ENCODE data around the gene C21orf91.

DNA sequence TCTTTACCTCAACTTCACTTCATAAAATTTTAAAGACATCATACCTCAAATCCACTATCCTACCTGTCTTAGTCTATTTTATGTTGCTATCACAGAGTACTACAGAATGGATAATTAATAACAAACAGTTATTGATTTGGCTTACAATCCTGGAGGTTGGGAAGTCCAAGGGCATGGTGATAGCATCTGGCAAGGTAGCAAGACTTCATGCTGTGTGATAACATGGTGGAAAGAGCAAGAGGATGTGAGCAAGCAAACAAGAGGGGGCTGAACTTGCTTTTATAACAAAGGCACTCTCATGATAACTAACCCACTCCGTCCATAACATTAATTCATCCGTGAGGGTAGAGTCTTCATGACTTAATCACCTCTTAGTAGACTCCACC lies 33.8 kb downstream of the C21orf91 start:
- TF ChIP-seq, protein P1, sequence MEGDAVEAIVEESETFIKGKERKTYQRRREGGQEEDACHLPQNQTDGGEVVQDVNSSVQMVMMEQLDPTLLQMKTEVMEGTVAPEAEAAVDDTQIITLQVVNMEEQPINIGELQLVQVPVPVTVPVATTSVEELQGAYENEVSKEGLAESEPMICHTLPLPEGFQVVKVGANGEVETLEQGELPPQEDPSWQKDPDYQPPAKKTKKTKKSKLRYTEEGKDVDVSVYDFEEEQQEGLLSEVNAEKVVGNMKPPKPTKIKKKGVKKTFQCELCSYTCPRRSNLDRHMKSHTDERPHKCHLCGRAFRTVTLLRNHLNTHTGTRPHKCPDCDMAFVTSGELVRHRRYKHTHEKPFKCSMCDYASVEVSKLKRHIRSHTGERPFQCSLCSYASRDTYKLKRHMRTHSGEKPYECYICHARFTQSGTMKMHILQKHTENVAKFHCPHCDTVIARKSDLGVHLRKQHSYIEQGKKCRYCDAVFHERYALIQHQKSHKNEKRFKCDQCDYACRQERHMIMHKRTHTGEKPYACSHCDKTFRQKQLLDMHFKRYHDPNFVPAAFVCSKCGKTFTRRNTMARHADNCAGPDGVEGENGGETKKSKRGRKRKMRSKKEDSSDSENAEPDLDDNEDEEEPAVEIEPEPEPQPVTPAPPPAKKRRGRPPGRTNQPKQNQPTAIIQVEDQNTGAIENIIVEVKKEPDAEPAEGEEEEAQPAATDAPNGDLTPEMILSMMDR (IDR thresholded peaks at IDR 0.05), result no peak
- TF ChIP-seq POLR2A (IDR thresholded peaks at IDR 0.05), result no peak

All from Peyer's patch (tissue), 4 donors.